ENCODE measurements around the gene IFFO2.

IFFO2 gene

DNA sequence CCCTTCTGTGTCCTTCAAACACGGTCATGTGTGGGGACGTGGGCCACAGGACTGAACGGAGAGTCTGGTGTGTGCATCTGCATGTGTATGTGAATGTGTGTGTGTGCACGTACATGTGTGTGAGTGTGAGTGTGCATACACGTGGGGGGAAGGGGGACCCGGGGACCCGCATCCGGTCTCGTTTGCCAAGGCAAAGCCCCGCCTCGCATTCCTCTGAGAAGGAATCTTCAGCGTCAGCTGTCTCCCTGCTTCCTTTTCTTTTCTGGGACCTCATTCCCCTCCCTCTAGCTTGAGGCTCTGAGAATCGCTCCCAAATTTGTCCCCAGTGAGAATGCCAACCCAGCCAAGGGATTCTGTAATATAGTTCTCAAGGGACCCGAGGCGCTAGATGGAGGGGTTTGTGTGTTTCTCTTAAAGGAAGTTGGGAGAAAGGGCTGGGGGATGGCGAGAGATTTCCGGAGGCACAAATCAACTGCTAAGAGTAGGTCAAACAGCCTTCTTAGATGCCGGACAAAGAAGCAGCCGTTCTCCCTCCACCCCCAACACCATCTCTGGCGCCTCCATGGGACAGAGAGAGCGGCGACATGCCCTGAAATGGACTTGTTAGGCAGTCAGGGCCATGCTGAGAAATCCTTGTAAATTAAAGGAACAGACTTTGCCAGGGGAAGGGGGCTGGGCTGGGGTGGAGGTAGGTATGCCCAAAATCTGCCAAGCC, 6.6 kb downstream of the IFFO2 start:
- DNase-seq: peak; percentile 76

DNA sequence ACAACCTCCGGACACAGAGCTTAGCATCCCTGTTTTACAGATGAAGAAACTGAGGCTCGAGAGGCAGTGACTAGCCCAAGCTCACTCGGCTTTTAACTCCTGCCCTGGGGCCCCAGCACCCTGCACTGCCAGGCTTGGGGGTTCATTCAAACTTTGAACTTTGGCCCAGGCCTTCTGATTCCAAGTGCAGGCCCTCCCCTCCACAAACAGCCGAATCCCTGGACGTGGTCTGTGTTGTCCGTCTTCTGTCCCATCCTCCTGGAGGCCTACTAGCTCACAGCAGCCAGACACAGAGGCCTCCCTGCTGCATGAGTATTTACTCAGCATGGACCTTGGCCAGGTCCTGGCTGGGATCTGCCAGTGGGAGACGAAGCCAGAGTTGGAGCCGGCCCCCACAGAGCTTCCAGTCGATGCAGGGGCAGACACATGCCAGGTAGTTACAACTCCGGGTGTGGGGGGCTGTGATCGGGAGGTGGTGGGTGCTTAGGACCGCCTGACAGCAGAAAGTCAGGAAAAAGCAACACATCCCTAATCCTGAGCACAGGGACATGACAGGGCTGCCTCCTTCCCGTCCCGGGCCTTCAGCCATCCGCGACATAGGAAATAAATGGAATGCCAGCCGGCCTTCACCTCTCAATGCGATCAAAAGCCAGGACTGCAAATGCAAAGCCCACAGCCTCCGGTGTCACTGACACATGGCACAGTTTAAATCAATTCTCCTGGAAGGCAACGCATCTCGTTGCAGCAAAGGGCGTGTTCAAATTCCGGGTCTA, 7.4 kb downstream of the IFFO2 start:
- DNase-seq: peak; percentile 79

DNA sequence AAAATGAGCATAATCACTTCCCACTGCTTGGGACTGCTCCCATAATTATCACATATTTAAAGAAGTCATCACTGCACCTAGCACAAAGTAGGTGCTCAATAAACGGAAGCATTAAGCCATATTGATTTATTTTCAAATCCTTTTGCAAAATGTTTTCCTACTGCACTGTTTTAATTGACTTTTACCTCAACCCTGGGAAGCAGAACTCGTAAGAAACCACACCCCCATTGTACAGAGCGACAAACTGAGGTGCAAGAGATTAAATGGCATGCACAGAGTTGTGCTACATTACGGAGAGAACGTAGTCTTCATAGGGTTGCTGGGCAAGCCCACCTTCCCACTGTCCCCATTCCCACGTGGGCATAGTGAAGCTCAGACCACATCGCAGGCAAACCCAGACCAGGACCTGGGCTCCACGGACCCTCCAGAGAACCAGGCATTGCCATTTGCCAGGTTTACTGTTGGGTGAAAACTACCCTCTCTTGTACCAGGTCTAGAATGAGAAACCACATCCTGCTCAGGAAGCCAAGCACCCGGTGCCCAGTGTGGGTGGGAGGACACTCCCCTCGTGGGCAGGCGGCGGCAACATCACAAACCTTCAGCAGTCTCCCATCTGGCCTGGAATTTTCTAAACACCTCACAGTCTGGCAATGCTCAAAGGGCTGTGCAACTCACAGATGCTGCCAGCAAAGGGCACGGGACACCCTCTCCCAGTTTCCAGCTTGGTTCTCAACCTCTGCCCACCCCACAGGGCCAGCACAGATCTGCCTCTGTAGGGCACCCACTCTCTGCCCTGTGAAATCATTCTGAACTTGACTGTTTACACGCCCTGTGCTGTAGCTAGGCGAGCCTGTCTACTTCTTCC, 8.2 kb downstream of the IFFO2 start:
- no peak for DNase-seq

DNA sequence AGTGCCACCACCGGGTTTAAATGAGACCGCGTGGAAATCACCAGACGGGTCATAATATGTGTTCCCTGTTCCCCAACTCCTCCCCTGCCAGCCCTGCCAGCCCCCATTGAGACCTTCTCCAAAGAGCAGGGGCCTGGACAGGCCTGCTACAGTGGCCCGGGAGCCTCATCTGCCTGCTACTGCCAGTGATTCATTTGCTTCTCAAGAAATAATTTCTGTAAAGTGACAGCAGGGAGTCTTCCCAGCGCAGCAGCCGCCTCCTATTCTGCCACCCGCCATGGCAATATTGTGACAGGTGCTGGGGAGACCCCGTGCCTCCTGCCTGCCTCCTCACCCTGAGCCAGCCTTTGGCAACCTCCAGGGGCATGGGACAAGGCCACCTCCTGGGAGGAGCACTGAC, 8.9 kb downstream of the IFFO2 start:
- DNase-seq: no peak

DNA sequence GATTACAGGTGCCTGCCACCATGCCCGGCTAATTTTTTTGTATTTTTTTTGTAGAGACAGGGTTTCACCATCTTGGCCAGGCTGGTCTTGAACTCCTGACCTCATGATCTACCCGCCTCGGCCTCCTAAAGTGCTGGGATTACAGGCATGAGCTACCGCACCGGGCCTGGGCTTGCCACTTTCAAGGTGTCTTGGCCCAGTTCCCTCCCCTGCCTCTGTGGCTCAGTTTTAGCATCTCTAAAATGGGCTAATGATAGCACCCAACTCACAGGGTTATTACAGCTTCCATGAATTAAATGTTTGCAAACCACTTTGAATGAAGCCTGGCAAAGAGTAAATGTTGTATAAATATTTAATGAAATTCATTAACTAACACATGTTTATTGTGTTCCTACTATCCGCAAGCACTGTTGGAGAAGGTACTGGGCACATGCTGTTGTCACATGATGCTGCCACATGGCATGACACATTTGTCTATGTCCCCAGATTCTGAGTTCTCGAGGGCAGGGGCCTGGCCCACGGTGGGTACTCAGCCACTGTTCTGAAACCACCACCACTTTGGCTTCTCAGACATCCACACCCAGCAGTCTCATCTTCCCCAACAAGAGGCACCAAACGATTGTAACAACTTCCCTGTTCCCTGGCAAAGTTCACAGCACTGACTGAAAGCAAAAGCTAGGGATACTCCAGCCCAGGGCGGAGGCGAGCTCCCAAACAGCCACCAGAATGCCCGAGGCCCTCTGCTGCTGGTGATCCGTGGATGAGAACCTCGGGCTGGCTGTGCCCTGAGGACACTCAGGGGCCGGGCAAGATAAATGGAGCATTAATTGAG, 9.7 kb downstream of the IFFO2 start:
- DNase-seq: no peak

DNA sequence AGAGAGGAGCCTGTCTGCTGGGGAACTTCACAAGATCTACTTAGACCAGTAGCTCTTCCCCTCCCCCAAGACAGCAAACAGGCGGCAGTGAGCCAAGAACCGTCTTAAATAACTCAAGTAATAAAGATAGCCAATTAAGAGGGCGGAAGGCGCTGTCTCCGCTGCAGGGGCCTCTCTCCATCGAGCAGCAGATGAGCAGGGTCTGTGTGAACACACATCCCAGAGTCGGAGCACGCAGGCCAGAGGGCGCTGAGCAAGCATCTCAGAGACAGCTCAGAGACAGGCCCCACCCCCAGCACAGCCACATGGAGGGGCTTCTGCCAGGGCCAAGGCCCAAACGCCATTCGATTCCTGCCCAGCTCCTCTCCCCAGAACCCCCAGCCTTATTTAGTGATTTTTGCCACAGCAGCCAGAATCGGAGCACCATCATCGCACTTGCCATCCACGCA, 11.1 kb downstream of the IFFO2 start:
- peak; percentile 69 for DNase-seq

DNA sequence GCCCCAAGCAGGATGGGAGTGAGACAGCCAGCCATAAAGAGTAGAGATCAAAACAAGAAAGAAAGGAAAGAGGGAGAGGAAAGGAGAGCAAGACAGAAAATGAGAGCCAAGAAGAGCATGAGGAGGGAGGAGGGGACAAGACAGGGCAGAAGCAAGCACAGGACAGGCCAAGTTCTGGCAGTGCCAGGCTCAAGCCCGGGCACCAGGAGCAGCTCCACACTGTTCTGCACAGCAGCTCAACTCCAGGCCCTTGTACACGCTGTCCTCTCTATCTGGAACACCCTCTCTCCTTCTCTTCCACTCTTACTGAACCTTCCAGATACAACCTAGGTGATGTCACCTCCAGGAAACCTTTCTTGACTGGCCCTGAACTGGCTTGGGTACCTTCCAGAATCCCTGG, 11.7 kb downstream of the IFFO2 start:
- DNase-seq: no peak

DNA sequence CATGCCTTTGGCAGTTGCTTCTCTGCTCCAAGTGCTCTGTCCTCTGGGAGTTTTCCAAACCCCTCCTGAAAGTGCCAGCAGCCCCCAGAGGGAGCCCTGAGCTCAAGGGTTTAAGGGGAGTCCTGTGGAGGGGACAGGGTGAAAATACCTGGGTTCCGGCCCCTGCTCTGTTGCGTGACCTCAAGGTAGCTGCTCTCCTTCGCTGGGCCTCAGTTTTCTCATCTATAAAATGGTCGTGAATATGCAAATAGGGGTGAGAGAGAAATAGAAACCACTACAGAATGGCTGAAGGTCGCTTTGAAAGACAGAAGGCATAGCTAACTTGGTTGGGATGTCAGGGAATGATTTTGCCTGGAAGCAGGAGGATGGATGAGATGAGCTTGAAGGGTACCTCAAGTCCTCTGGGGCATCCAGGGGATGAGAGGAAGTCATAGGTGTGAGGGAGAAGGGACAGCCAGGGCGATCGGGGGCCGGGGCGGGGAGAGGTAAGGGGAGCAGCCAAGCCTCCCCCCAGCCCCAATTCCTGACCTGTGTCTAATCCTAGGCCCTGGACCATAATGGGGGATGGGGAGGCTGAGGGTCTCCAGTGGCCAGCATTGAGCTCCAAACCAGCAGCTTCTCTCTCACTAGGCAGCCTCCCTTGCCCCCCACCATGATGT, 12.4 kb downstream of the IFFO2 start:
- DNase-seq: no peak

DNA sequence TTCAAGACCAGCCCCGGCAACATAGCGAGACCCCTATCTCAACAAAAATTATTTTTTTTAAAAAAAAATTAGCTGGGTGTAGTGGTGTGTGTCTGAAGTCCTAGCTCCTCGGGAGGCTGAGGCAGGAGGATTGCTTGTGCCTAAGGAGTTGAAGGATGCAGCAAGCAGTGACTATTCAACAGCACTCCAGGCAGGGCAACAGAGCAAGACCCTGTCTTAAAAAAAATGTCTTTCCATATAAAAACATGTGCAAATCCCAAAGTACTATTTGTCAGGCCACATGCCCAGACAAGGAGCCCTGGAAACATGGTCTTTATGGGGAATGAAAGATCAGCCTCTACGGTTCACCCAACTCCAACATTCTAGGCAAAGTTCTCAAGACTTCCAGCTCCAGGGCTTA, 13.3 kb downstream of the IFFO2 start:
- no peak for DNase-seq

DNA sequence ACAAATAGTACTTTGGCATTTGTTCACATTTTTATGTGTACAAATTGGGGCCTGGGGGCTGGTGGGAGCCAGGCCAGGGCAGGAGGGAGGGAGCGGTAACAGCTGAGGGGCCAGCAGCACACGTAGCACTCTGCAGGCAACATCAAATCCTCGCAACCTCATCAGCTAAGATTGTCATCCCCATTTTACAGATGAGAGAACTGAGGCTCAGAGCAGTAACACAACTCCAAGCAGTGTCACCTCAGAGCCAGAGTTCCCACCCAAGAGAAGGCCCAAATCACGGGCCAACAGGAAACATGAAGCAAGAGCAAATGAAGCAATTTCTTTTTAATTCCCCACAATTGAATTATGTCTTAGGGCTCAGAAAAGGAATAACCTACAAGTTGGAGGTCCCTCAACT, 14.1 kb downstream of the IFFO2 start:
- no peak for DNase-seq

DNA sequence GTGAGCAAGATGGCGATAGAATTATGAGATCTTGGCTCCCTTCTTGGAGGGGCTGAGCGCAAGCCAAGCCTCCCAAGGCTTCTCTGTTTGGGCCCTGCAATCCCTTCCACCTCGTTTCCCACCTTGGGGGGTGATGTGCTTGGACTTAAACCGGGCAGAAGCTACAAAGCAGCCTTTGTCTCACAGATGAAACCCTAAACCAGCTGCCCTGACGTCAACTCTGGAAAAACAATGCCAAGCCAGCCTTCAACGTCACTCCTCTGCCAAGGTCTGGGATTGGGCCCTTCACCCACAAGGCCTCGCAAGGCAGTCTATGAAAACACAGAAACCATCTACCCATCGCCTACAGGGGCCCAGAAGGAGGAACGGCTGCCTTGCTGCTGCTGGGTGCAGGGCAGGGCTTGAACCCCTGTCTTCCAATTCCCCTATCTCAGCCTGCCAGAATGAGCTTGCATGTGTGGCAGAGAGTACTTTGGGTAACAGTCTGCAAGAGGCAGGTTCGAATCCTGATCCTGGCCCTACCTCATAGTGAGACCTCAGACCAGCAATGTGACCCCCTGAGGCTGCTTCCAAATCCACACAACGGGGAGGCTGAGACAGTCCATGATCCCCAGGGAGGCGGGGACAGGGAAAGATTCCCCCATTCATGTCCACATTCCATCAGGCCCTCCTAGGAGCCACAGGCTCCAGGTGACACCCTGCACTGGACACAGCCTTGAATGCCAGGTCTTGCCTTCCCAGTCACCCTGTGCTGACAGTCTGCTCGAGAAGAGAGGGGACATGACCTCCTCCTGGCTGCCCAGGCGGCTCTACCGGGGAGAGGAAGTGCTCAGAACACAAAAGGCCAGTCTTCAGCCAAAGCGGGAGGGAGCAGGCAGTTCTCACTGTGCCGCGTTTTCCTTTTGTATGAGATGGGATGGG, 15.0 kb downstream of the IFFO2 start:
- DNase-seq: peak; percentile 76

DNA sequence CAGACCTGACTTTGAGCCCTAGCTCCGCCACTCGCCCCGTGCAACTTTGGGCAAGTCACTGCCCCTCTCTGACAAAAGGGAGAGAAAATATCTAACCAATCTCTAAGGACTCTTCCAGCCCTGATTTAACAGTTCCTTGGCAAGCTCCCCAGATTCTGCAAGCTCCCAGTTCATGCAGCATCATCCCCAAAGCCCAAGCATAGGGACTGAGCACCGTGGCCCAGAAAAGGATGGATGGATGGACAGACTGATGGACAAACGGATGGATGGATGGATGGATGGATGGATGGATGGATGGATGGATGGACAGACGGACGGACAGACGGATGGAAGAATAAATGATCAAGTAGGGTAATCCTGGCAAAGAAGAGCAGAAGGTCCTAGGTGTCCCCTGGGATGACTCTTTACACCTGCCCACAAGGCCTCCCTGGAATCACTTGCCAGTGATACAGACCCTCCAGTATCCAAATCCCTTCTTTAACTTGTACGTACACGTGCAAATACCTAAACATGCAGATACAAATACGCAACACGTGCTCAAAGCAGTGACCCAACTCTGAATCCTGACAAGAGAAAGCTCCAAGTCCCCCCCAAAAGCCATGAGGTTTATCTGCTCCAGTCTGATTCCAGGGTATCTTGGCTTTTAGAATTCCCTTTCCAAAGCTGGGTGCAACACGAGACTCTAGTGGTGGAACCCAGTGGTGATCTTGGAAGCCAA, 16.0 kb downstream of the IFFO2 start:
- no peak for DNase-seq

DNA sequence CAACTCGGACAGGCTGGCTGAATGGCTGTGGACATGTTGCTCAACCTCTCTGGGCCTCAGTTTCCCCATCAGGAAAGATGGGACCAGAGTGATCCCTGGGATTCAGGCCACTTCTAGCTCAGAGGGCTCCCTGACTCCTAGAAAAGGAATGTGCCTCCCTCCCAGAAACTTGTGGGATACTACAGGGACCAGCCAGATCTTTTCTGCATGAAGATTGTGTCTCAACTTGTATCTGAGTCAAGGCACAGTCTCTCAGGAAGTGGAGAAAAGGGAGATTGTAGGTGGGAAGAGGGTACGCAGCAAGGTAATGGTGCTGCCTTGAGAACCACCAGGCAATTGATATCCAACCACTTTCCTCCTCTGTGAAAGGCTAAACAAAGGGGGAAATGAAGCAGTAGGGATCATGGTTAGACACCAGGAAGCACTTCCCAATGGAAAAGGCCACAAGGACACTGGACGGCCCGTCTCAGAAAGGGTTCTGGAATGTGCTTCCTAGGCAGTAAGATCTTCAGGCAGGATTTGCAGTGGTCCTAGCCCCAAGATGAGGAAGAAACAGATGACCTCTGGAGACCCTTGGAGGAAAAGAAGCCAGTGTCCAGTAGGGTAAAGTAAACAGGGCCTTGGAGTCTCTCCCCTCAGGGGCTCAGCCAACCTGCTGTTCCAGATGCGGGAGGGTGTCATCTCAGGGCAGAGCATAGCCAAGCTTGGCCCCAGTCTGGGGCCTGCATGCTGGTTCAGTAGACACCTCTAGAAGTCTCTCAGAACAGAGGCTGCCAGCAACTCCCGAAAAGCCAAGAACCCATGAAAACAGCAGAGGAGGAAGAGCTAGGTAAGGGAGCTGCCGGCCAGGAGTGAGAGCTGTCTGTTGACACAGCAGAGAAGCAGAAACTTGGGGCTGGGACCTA, 16.8 kb downstream of the IFFO2 start:
- DNase-seq: no peak

DNA sequence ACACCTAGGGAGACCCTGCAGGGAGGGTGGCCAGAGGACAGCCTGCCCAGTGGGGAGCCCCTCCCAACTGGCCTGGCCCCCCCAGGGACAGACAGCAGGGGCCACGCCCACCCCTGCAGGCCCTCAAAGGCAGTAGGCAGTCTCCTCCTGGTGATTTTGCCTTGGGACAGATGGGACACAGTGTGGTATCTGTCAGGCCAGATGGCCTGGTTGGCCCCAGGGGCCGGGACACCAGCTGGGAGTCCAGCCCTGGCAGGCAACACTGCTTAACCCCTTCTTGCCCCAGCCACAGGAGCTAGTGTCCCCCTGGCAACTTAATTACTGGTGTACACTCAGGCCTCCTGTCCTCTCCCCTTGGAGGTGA, 17.8 kb downstream of the IFFO2 start:
- no peak for DNase-seq

DNA sequence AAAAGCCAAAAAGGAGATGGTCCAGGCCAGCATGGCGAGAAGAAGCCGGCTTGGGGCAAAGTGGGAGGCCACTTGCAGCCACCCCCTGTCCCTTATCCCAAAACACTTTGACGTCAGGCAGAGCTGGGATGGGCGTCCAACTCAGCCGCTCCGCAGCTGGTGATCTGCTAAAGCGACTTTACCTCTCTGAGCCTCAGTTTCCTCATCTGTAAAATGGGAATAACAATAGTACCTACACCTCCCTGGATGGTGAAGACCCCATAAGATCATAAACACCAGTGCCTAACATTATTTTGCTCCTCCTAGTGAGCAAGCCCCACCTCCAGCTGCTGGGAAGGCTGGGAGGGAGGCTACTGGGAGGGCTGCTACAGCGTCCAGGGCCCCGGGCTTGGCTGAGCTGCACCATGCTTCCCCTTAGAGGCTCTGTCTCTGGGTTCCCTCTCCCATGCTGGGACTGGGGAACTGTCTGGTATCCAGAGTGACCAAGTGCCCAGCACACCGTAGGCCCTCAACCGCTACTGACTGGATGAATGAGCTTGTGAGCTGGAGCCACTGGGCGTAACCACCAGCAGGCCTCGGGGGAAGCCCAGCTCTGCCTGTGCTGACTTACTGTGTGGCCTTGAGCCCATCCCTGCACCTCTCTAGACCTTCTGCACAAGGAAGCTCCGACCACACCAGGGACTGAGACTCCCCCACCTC, 18.3 kb downstream of the IFFO2 start:
- no peak for DNase-seq

DNA sequence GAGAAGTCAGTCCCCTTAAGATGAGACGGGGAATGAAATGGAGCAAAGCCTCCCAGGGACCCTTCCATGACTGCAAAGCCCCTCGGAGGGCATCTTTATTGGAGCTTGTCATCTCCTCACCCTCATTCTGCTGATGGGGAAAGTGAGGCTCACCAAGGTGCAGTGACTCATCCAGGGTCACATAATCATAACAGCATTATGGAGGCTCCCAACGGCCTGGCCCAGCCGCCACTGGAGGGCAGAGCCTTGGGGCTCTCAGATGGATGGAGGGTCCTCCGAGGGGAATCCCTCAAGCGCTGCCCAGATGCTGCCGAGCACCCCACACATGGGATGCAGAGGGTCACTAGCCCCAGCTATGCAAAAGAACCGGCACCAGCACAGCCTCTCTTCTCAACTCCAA, 18.9 kb downstream of the IFFO2 start:
- DNase-seq: no peak

DNA sequence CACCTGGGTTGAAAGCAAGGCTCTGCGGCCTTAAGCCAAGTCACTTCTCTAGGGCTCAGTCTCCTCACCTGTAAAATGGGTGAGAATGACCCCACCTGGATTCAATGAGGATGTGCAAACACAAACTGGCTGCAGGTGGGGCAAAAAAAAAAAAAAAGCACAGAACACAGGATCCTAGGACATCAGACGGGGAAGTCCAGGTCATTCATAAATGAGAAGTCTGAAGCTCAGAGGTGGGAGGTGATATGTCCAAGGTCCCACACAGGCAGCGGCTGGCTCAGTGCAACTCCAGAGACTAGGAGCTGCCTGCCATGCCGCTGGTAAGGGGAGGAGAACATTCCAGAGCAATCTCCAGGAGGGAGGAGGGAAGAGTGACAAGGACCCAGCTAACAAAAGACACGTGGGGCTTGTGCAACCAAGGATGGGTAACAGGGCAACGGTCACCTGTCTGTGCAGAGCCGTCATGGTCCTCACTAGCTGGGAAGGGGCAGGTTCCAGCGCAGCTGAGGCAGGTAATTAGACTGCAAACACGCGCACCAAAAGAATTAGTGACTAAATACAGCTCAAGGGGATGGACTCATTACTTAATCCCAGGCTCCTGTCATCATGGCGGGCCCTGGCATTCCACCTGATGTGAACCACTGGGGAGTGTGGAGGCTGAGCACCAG, 19.5 kb downstream of the IFFO2 start:
- no peak for DNase-seq

DNA sequence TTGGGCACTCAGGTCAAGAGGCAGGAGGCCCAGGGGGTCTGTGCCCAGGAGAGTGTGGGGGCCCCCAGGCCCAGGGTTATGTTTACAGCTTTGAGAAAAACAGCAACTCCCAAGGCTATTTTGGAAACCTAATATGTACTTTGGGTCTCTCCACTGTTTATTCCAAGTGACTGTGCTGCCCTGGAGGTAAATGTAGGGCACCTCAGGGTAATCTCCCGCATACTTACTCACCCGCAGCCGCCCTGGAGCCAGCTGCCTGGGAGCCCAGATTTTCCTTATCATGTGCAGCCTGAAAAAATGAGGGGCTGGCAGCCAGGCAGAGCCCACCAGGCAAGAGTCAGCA, 20.0 kb downstream of the IFFO2 start:
- no peak for DNase-seq
